ENCODE measurements around the gene ADAM19.

GRCh38 chr5:157539503-157540022 lies 36.0 kb downstream of the ADAM19 start:
- TF ChIP-seq CTCF (IDR thresholded peaks at IDR 0.05), result no peak
- TF ChIP-seq POLR2A (IDR thresholded peaks at IDR 0.05), result no peak

Data from ovary (tissue), 3 donors.